HG02943 (cell line): Measurements from ENCODE around the gene TPSD1.
"Not testable (repeated sequence)": the region's sequence is repeated elsewhere in the genome, so short reads cannot be mapped to it uniquely, and the experiment has no call there.

ENCODE experiments used
- ATAC-seq: cut with Tn5 transposase; IDR thresholded peaks from one replicate; pipeline ENCODE4 v1.9.1; 2021; ENCODE audit warnings: mild to moderate bottlenecking, low read depth, moderate library complexity; ENCODE audit not compliant: unreplicated experiment

The TPSD1 gene

DNA sequence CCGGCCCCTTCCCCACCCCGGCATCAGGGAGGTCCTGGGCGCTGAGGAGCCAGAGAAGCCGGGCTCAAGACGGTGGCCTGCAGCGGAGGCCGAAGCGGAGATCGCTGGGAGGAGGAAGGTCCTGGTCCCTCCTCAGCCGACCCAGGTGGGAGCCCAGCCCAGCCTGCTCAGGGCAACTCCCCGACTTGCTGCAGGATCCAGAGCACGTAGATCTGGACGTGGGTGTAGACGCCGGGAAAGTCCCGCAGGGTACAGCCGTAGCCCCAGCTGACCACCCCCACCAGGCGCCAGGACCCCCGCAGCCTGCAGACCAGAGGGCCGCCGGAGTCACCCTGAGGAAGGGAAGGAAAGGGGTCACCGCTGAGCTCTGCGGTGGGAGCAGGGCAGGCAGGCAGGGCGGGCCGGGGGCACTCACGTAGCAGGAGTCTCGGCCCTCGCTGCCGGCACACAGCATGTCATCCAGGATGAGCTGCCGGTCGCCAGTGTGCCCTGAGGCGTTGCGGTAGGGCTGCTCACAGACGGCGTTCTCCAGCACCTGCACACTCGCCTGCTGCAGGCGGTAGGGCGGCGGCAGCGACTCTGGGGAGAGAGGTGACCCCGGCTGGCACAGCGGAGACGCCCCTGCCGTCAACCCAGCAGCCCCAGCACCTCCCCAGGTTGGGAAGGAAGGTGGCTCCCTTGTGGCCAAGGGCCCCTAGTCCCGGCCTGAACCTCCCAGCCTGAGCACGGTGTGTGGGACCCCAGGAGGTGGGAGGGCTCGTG is 5.4 kb downstream of the TPSD1 start:
- no peak for ATAC-seq

DNA sequence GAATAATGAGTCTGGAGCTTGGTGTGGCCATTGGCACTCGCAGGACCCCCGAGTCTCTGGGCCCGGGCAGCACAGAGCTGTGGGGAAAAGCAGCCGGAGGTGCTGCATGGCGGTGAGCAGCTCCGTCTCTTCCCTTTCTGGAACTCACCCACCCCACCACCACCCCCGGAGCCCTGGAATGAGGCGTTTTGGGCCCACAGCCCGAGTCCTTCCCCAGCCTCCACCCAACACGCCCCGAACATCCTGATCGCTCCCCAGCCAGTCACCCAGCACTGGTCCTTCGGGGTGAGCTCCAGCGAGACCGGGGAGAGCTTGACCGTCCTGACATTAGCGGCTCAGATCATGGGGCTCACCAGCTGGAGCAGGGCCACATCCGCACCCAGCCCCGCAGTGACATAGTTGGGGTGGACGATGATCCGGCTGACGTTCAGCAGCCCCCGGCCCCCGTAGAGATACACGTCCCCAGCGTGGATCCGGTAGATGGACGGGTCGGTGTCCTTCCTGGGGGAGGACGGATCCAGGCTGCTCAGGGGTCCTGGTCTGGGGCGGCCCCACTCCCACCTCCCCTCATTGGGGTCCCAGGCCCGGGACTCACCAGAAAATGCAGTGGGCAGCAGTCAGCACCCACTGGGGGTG is 6.5 kb downstream of the TPSD1 start:
- ATAC-seq, result no peak

DNA sequence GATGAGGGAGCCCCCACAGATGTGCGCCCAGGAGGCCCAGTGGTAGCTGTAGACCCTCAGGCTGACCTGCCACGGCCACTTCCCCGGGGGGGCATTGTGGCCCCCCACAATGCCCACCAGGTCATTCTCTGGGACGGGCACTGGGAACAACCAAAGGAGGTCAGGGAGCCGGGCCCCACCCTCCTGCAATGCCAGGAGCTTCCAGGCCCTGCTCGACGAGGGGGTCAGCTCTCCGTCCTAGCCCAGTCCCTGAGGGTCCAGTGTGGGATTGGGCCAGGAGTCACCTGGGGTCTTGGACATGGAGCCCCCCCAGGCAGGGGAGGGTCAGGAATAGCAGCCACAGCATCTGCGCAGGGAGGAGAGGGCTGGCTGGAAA is 7.0 kb downstream of the TPSD1 start:
- ATAC-seq, result no peak

DNA sequence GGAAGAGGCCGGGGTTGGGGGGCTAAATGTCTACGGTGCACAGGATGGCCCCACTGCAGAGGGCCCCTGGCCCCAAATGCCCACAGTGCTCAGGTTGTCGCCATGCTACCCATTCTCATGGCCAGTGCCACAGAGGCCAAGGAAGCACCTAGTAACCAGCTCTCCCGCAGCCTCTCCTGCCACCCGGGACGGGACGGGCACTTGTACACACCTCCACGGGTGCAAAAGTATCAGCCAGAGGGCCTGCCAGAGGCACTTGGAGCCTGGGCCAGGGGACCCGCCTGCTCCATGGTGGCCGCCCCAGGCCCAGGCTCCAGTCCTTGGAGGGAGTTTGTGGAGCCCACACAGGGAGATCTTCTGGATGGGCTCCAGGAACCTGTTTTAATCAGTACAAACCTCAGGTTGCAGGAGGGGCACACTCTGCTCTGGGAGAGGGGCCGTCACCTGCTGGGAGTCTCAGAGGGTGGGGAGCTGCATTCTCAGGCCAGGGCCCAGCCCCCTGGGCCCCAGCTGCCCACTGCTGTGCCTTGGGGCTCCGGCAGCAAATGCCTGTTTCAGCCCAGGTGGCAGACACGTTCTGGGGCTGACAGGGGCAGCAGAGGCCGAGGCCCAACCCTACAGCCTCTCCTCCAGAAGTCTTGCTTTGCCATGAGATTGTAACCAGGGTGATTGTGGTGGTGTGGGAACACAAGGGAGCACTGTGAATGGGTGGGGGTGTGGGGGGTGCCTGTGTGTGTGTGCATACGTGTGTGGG is 7.9 kb downstream of the TPSD1 start:
- ATAC-seq, result no peak

DNA sequence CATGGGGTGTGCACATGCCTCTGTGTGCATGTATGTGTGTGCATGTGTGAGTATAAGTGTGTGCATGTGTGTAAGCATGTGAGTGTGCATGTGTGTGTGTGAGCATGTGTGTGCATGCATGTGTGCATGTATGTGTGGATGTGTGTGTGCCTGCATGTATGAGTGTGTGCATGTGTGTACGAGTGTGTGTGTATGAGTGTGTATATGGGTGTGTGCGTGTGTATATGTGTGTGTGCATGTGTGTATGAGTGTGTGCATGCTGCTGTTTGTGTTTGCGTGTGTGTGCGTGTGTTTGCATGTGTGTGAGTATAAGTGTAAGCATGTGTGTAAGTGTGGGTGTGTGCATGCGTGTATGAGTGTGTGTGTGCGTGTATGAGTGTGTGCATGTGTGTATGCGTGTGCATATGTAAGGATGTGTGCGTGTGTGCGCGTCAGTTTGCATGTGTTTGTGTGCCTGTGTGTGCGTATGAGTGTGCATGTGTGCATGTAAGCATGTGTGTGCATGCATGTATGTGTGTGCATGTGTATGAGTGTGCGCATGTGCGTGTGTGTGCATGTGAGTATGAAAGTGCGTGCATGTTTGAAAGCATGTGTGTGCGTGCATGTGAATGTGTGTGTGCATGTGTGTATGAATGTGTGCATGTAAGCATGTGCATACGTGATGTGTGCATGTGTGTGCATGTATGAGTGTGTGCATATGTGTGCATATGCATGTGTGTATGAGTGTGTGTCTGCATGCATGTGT is 8.6 kb downstream of the TPSD1 start:
- ATAC-seq, result no peak

DNA sequence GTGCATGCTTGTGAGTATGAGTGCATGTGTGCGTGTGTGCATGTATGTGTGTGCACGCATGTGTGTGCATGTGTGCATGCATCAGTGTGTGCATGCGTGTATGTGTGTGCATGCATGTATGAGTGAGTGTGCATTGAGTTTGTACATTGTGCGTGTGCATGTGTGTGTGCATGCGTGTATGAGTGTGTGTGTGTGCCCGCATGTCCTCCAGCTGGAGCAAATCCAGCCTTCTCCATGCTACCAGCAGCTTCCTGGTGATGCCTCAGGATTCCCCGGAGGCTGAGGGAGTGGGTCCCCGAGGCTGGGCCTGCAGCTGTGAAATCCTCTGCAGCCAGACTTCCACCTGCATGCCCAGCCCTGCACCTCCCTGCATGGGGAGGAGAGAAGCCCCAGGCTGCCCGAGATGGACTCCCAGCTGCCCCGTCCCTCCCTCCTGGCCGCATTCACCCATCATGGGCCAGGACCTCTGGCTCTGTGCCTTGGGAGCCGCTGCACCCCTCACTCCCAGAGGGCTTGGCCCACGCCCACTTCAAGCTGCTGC is 9.3 kb downstream of the TPSD1 start:
- no peak for ATAC-seq

DNA sequence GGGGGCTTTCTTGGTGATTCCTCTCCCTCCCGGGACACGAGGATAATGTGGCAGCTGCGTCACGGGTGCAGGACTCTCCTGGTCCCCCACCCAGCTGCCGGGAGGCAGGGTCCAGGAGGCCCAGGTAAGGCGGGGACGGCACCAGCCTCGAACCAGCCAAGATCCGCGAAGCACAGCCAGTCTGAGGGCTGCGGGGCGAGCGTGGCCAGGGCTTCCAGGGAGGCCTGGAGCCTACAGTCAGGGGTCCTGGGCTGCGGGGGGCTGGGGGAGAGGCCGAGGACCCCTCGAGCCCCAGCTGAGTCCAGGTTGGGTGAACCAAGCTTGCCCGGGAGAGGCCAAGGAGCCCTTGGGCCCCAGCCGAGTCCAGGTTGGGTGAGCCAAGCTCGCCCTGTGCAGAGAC is 10.0 kb downstream of the TPSD1 start:
- no peak for ATAC-seq

DNA sequence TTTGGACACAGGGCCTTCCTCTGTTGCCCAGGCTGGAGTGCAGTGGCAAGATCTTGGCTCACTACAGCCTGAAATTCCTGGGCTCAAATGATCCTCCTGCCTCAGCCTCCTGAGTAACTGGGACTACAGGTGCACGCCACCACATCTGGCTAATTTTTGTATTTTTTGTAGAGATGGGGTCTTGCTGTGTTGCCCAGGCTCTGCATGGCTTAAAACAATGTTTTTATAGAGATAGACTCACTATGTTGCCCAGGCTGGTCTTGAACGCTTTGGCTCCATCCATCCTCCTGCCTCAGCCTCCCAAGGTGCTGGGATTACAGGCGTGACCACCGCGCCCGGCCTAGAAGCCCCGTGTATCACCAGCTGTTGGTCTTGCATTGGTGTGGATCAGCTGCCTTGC is 13.5 kb downstream of the TPSD1 start:
- not testable (repeated sequence) for ATAC-seq

DNA sequence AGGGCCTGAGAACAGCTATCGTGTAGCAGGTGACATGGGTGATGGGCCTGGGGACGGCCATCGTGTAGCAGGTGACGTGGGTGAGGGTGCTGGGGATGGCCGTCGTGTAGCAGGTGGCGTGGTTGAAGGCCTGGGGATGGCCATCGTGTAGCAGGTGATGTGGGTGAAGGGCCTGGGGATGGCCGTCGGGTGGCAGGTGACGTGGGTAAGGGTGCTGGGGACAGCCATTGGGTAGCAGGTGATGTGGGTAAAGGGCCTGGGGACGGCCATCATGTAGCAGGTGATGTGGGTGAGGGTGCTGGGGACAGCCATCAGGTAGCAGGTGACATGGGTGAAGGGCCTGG is 15.5 kb downstream of the TPSD1 start:
- no peak for ATAC-seq

DNA sequence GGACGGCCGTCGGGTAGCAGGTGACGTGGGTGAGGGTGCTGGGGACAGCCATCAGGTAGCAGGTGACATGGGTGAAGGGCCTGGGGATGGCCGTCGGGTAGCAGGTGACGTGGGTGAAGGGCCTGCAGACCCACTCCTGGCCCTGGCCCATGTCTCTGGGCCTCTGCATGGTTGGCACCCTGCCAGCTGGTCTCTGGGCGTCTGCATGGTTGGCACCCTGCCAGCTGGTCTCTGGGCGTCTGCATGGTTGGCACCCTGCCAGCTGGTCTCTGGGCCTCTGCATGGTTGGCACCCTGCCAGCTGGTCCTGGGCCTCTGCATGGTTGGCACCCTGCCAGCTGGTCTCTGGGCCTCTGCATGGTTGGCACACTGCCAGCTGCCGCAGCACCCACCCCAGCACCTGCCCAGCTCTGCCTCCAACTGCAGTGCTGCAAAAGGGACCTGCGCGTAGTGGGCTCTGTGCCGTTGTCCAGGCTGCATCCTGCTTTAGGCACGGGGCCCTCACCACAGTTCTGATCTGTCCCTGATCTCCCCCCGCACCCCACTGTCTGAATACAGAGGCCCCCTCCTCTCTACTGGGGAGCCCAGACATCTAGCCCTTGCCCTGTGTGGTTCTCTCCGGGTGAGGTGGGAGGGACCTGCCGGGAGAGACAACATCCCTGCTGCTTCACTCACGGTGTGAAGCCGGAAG is 16.0 kb downstream of the TPSD1 start:
- not testable (repeated sequence) for ATAC-seq

DNA sequence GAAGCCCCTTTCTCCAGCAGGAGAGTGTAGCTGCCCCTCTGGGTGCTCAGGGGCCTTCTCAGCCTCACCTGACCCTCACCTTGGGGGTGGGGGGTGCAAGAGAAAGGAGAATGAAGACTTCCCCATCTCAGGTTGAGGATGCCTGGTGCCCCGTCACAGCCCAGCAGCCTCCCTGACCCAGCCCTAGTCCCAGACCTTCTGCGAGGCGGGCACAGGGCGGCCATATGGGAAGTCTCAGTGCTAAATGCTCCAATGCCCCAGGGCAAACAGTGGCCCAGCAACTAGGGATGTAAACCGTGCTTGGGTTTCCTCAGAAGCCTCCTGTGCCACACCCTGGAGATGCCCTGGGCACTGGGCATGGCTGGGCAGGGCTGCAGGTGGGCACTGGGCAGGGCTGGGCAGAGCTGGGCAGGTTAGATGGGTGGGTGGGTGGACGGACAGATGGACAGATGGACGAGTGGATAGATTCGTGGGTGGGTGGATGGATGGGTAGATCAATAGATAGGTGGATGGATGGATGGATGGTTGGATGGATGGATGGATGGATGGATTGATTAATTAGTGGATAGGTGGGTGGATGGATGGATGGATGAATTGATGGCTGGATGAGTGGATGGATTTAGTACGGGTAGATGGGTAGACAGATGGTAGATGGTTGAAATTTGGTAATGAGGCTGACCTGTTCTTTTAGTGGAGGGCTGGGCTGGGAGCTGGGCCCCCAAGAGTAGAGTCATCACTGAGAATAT is 16.8 kb downstream of the TPSD1 start:
- ATAC-seq, result no peak

DNA sequence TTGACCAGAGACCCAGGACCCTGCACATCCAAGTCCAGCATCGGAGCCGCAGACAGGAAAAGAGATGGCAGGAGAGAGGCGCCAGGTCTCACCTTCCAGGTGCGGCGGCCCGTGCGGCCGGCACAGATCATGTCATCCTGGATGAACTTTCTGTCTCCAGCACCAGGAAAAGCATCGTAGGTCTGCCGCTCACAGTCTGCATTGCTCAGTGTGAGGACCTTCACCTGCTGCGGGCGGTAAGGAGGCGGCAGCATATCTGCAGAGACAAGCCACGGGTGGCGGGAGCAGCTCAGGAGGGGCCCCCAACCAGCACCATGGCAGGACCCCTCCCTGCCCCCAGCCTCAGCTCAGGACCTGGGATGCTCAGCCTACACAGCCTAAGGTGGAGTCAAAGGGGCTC is 17.9 kb downstream of the TPSD1 start:
- ATAC-seq, result no peak

DNA sequence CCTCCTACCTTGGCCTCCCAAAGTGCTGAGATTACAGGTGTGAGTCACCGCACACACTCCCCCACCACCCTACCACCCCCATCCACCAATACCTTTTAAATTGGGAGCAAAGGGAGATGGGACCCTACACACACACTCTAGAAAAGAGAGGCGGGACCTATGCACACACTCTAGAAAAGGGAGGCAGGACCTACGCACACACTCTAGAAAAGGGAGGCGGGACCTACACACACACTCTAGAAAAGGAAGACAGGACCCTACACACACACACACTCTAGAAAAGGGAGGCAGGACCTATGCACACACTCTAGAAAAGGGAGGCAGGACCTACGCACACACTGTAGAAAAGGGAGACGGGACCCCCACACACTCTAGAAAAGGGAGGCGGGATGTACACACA is 18.9 kb downstream of the TPSD1 start:
- ATAC-seq, result no peak

DNA sequence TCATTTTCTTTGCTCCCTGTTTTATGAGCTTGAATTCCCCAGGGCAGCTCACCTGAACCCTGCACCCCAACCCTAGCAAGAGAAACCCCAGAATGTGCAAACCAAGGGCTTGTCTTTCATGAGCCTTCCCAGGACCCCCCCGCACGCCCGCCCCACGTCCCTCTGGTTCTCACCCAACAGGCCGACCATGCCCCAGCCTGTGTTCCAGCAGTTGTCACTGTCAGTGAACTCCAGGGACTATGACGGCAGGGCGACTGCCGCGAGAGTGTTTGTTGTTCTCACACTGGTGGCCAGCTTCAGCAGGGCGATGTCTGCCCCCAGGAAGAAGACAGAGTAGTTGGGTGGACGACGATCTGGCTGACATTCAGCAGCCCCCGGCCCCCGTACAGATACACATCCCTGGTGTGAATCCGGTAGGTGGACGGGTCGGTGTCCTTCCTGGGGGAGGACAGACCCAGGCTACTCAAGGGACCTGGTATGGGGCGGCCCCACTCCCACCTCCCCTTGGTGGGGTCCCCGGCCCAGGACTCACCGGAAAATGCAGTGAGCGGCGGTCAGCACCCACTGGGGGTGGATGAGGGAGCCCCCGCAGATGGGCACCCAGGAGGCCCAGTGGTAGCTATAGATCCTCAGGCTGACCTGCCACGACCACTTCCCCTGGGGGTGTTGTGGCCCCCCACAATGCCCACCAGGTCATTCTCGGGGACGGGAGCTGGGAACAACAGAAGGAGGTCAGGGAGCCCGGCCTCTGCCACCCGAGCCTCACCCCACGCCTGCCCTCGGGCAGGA is 20.1 kb downstream of the TPSD1 start:
- no peak for ATAC-seq

DNA sequence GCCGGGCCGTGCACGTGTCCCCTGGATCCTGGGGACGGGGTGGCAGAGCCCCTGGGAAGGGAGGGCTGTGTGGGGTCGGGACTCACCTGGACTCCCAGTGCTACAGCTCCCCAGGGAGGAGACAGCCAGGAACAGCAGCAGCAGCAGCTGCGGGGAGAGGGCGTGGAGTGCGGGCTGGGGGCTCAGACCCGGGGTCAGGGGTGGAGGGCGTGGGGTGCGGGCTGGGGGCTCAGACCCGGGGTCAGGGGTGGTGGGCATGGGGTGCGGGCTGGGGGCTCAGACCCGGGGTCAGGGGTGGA is 20.7 kb downstream of the TPSD1 start:
- no peak for ATAC-seq

DNA sequence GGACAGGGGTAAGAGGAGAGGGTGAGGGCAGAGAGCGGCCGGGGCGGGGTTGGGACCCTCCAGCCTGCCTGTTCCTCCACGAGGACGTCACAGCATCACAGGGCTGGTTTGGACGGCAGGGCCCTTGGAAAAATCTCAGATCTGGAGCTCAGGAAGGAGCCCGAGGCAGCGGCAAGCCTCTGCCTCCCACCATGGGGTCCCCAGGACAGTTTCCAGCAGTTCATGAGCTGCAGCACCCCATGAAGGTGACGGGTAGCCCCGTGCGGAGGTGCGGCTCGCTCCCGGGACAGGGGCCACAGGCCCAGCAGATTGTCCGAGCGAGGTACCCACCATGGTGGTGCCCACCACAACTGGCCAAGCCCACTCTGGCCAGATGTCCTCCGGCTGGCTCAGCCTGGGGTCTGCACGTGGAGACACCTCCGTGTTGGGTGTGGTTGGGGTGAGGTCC is 21.3 kb downstream of the TPSD1 start:
- ATAC-seq, result no peak

DNA sequence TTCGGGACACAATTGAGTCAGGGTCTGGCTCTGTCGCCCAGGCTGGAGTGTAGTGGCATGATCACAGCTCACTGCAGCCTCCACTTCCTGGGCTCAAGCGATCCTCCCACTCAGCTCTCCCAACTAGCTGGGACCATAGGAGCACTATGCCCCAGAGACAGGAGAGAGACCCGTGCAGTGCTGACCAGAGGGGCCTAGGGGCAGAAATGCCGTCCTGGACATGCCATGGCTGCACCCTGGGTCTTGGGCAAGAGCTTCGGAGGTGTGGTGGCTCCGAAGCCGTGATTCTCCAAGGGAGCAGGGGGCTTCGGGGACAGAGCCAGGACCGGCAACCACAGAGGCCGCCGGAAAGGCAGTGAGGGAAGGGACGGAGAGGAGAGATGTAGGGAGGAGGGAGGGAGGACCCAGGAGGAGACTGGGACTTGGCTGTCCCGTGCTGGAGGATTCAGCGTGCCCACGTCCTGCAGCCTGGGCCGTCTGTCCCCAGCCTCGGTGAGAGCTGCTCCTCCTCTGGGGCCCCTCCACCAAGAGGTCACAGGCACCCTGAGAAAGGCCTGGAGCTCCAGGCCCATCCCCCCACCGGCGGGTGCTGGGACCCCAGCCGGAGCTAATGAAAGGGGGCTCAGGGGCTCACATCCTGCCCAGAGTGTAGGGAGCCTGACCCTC is 21.9 kb downstream of the TPSD1 start:
- ATAC-seq, result no peak

DNA sequence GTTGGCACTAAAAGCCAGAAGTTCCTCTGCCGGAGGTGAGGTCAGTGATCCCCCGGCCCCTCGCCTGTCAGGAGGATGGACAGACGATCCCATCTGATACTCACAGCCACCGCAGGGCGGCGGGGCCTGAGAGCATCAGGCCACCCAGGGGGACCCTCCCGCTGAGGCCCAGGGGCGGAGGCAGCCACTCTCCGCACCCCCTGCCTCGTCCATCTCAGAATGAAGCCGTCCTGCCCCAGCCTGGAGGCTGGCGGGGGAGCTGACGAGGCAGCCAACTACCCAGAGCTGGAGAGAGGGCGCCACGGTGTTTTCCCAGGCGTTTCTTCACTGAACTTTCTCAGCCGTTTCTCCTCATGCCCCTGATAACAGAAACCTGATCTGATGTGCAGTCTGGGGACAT is 22.6 kb downstream of the TPSD1 start:
- no peak for ATAC-seq
